Fibroblast of skin of back (primary cell): Measurements from ENCODE around the gene MAPK7.

ENCODE experiments used
- DNase-seq: peaks from one replicate; pipeline ENCODE4 v3.0.0-alpha.2; 2013

Gene MAPK7

GRCh38 chr17:19424934-19425868 lies 46.9 kb downstream of the MAPK7 start:
- no peak for DNase-seq

GRCh38 chr17:19426631-19427030 lies 48.3 kb downstream of the MAPK7 start:
- no peak for DNase-seq

- DNase-seq: no peak
Measured at GRCh38 chr17:19431691-19432090, 53.4 kb downstream of the MAPK7 start.
